HG02840 (cell line): ENCODE results near the gene CSN1S1.

Experiments
- ATAC-seq: cut with Tn5 transposase; IDR thresholded peaks from one replicate; pipeline ENCODE4 v1.9.1; 2021; ENCODE audit warnings: mild to moderate bottlenecking, moderate library complexity, moderate number of reproducible peaks; ENCODE audit not compliant: unreplicated experiment, low FRiP score

CSN1S1 gene

GRCh38 chr4:69986663-69987062 is 55.8 kb downstream of the CSN1S1 start:
- no peak for ATAC-seq

- no peak for ATAC-seq
These were observed 60.1 kb downstream of the CSN1S1 start for GRCh38 chr4:69991016-69991415.

GRCh38 chr4:69994782-69995181 is 63.9 kb downstream of the CSN1S1 start:
- no peak for ATAC-seq

- no peak for ATAC-seq
These were observed 64.7 kb downstream of the CSN1S1 start, which contains the start of gene STATH for GRCh38 chr4:69995526-69996016. STATH (plus strand) TSS chr4:69995966; CDS start chr4:69998438, 2,472 bp downstream.
